Stimulated activated CD4-positive, alpha-beta T cell treated with anti-CD3 and anti-CD28 coated beads, Interleukin-2, amount 100 ng/mL, for 48 hours (primary cell): Measurements from ENCODE around the gene KIAA0513.

Experiments used
- DNase-seq, 2 donors: peaks; one replicate each; pipeline ENCODE4 v3.0.0-alpha.2; 2020

Gene KIAA0513

DNA sequence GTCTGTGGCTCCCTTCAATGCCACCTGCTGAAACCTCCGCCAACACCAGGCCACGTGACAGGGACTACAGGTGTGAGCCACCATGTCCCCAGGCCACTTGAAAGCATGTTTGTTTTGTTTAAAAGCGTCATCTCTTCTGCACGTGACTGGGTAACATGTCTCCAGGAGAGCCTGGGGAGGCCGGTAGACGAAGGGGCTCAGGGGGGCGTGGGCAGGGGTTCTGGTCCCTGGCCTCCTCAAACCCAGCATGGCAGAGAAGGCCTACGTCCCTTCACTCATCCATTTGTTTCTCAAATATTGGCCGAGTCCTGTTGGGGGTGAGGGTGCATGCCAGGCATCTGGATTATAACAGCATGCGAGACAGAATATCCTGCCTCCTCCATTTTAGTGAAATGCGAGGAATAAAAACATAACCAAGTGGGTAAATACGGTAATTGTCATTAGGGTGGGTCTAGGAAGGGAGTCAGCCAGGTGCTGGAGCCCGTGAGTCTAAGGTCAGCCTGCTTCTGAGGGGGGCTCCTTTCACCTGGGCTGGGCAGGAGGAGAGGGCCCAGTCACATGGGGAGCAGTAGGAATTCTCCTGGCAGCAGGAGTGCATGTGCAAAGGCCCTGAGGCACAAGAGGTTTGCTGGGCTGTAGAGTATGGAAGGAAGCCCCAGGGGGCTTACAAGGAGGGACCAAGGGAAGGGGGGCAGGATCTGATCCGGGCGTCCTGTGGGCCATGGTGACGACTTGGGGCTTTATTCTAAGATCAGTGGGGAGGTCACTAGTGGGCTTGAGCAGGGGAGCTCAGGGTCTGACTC, 111.4 kb downstream of the KIAA0513 start:
- DNase-seq: no peak

DNA sequence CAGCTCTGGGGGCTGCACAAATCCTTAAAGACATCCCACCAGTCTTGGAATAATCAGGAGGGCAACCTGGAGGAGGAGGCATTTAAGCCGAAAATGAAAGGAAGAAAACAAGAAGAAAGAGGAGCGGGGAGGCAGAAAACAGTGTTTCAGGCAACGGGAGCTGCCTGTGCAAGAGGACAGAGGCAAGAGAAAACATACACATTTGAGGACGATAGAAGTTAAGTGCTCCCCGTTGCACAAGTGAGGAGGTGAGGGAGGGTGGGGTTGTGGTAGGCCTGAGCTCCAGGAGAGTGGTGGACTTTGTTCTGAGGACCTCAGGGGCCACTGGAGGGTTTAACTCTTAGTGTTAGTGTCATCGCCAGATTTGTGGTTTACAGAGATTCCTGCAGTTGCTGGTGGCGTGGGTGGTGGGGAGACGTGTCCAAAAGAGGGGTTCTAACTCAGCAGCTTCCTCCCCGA, 112.3 kb downstream of the KIAA0513 start:
- DNase-seq: no peak

DNA sequence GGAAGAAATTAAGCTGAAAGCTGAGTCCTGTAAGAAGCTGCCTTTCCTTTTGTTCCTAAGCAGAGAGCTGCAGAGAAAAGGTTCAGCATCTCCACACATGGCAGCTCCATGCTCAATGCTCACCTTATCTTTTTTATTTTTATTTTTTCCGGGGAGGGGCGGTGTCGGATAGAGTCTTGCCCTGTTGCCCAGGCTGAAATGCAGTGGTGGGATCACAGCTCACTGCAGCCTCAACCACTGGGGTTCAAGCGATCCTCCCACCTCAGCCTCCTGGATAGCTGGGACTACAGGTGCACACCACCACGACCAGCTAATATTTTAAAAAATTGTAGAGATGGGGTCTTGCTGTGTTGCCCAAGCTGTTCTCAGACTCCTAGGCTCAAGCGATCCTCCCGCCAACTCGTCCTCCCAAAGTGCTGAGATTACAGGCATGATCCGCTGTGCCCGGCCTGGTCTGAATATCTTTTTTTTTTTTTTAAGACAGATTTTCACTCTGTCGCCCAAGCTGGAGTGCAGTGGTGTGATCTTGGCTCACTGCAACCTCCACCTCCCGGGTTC, 112.9 kb downstream of the KIAA0513 start:
- no peak for DNase-seq

DNA sequence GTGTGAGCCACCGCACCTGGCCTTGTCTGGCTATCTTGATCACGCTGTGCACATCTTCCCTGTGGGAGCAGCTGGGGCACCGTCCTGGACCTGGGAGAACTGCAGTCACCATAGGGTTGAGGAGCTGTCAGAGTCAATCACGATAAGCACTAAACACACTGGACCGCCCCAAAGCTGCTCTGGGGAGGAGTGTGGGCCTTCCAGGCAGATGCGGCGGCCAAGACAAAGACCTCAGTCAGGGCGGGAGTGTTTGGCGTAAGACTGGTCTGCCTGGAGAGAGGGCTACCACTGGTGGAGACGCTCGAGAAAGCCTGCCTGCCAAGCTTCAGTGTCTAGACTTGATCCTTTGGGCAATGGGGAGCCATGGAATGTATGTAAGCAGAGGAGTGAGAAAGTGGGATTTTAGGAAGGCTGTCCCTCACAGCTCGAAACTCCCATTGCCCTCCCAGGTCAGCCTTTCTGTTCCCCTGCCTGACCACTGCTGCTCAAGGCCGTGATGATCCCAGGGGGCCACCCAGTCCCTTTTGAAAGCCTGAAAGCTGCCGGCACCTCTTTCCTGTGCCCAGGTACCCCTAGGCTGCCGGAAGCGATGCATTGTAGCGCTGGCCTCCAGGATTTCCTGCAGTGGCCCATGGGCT, 114.0 kb downstream of the KIAA0513 start:
- no peak for DNase-seq

DNA sequence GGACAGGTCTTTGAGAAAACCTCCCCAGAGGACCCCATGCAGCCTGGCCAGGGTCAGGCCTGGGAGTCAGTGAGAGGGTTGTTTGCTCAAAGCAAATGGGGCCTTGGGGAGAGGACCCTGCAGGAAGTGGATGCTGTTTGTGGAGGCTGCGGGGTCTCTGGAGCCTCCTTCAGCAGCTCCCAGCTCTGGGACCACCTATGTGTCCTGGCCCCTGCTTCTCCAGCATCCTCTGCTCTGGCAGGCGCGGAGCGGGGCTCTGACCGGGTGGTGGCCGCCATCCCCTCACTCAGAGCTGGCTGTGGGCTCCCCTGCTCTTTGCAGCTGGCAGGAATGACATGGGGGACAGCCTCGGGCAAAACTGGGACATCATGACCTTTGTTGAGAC, 114.5 kb downstream of the KIAA0513 start:
- no peak for DNase-seq

DNA sequence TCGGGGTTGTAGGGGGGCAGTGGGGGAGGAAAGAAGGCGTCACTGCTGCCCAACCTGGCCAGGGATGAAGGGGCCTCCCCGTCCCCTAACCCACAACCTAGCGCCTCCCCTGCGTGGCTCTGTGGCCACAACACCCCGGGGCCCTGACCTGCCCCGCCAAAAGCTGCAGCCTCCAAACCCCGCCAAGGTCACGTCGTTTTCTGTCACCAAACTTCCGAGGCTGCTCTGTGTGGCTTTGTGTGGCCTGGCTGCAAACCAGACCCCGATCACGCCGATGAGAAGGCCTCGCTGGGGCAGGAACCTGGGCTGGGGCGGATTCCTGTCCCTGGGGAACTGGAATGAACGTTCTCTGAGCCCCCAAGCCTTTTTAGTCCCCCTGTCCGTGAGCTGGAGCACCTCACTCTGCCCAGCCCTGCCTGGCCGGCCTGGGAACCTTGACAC, 115.2 kb downstream of the KIAA0513 start:
- no peak for DNase-seq
